ENCODE data around the gene ASIC4.

The ASIC4 gene

DNA sequence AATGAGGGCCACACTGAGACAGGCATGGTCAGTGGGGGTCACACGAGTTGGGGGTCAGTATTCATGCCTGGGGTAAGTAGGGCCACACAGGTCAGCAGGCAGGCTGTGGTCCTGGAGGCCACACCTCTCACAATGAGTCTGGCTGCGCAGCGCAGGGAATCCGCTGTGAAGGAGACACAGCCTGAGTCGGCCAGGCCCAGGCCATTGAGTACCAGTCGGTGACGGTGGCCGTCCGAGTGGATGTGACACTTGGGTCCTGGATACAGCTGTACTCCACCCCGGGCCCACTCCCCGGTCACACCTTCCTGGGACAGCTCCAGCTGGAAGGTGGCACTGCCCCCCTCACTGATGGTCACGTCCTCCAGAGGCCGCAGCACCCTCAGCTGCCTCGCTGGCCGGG, 40.1 kb downstream of the ASIC4 start:
- DNase-seq: no peak

DNA sequence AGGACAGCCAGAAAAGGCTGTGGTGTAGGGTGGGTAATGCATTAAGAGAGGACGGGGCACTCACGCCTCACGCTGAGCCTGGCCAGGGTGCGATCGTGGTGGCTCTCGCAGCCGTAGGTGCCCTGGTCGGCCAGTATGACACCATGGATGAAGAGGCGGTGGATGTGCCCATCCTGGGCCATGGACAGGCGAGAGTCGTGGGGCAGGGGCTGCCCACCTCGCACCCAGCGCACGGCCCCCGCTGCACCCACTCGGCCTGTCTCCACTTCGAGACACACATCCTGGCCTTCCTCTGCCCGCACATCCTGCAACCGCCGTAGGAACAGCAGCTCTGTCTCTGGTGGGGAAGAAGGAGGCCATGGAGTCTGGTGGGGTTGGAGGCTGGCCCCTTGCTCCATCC, 41.7 kb downstream of the ASIC4 start:
- DNase-seq: no peak

DNA sequence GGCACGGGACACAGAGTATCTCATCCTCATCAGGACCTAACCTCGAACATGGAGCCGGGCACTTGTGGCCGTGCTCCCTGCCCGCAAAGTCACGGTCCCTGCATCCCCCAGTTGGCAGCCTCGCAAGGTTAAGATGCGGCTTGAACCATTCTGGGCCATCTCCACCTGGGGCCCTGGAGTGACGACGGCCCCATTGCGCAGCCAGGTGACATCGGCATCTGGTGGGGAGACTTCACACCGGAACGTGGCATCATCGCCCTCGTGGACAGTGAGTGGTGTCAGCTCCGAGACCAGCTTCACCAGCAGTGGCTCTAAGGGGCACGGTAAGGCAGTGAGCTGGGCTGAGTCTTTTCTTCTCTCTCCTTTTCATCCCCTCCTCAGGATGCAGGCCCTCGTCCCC, 42.1 kb downstream of the ASIC4 start:
- no peak for DNase-seq

GRCh38 chr2:219557320-219557719, 43.0 kb downstream of the ASIC4 start:
- DNase-seq: no peak

GRCh38 chr2:219557791-219558785, 43.8 kb downstream of the ASIC4 start:
- DNase-seq: no peak

GRCh38 chr2:219559156-219559915, 45.1 kb downstream of the ASIC4 start:
- DNase-seq: no peak

- no peak for DNase-seq
Observed at GRCh38 chr2:219560037-219560892, 46.0 kb downstream of the ASIC4 start.

GRCh38 chr2:219560893-219561178, 46.6 kb downstream of the ASIC4 start:
- no peak for DNase-seq

GRCh38 chr2:219561179-219562048, 47.1 kb downstream of the ASIC4 start:
- DNase-seq: no peak

- no peak for DNase-seq
Observed at GRCh38 chr2:219562049-219563020, 48.1 kb downstream of the ASIC4 start.

GRCh38 chr2:219563271-219563928, 49.1 kb downstream of the ASIC4 start:
- no peak for DNase-seq

DNA sequence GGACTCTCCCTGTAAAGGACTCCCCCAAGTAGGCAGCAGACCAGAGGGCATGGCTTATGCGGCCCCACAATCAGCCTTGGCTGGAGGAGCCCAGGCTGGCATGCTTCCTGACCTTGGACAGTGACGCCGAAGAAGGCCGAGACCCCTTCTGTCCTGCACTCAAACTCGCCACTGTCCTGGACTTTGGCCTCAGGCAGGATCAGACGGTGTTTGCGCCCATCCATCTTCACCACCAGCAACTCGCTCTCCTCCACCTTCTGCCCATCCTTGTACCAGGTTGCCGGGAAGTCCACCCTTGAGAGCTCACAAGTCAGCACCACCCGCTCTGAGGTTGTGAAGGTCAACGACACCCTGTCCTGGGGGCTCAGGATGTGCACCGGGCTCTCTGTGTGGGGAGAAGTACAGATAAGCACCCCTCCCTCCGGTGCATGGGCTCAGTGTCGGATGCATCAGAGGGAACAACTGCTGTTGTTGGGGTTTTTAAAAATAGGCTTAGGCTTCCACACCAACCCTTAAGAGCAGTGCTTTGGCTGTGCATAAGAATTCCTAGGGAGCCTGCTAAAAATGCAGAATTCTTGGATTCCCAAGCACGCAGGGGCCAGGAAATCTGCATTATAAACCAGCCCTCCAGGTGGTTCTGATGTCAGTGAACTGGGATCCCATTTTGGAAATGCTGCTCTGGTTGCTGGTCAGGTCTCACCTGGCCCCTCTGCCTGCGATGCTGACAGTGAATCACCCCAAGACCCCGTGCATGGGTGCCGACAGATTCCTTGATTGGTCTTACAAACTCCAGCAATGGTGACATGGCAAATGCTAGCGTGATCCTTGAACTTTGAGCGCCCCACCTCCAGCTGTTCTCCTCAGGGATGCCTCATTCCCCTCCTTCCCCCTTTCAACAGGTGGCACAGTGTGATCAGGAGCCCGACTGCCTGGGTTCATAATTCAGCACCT, 51.1 kb downstream of the ASIC4 start:
- DNase-seq: no peak

GRCh38 chr2:219566640-219567039, 52.4 kb downstream of the ASIC4 start:
- no peak for DNase-seq

DNA sequence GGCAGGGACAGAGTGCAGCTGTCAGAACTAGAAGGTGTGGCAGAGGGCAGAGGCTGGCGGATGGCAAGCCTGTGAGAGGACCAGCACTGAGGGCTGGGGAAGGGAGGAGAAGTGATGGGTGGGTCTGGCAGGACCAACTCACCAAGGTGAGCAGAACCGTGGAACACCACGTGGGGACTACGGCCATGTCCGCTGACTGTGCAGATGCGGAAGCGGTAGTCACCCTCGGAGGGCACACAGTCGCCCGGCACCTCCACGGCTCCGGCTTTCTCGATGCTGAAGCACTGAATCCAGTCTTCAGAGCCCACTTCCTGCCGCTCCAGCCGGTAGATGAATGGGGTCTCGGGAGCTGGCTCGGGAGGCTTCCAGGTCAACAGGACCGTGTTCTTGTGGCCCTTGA, 52.8 kb downstream of the ASIC4 start:
- no peak for DNase-seq

DNA sequence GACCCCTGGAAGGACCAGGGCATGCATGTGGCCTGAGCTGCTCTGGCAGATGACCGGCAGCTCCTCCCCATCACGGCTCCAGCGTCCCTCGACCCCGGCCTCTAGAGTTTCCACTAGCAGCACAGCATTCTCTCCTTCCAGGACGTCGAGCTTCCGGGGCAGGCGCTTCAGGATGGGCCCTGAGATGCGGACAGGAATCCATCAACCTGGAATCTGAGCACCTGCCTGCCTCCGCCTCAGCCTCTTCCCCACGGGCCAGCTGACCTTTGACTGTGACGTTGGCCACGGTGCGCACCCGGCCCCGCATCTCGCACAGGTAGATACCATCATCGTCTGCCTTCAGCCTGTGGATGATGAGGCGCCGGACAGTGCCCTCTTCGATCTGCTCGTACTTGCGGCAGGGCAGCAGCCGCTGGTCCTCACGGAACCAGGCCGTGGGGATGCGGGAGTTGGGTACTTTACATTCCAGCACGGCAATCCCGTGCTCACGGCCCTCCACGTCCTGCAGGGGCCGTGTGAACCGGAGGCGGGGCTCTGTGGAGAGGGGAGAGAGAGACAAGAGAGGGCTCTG, 53.6 kb downstream of the ASIC4 start:
- no peak for DNase-seq

GRCh38 chr2:219569041-219569440, 54.8 kb downstream of the ASIC4 start:
- no peak for DNase-seq

DNA sequence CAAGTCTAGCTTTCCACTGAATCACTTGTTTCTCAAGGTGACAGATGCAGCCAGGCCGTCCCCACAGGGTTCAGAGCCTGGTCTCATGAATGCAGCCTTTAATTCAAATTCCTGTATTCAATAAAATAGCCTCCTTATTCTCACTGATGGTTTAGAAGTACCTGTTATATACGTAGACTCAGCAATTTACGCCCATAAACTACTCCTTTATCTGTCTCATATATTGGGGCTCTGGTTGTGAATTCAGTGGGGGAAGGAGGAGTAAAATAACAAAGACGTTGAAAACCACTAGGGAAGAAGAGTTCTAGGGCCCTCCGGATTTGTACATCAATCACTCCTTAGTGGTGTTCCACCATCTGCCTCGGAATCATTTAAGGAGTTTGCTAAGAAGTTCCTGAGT, 55.4 kb downstream of the ASIC4 start:
- no peak for DNase-seq

GRCh38 chr2:219570194-219570923, 56.1 kb downstream of the ASIC4 start:
- DNase-seq: no peak

All from NCI-H187 (cell line).